ENCODE data around the gene LRIT1.

Gene LRIT1

GRCh38 chr10:84254552-84255478 lies 13.5 kb upstream of the LRIT1 start:
- DNase-seq (ENCODE audit: low spot score), result no peak

GRCh38 chr10:84248794-84249193 lies 7.4 kb upstream of the LRIT1 start:
- DNase-seq (ENCODE audit: low spot score), result no peak

- DNase-seq (ENCODE audit: low spot score), result no peak
These were observed 6.2 kb upstream of the LRIT1 start for GRCh38 chr10:84247496-84247895.

GRCh38 chr10:84244651-84245270 lies 3.4 kb upstream of the LRIT1 start, which contains the start of gene RGR:
TSS of gene RGR (plus strand) at chr10:84245053. CDS start at chr10:84245091, 38 bp downstream.
- DNase-seq (ENCODE audit: low spot score), result peak; percentile 84

GRCh38 chr10:84243759-84244158 lies 2.4 kb upstream of the LRIT1 start:
- no peak for DNase-seq (ENCODE audit: low spot score)

GRCh38 chr10:84238909-84239308 lies 2.4 kb downstream of the LRIT1 start:
- no peak for DNase-seq (ENCODE audit: low spot score)

GRCh38 chr10:84237199-84238051 lies 3.9 kb downstream of the LRIT1 start:
- DNase-seq (ENCODE audit: low spot score), result no peak

GRCh38 chr10:84236807-84237198 lies 4.5 kb downstream of the LRIT1 start:
- DNase-seq (ENCODE audit: low spot score), result no peak

GRCh38 chr10:84235096-84235495 lies 6.2 kb downstream of the LRIT1 start:
- no peak for DNase-seq (ENCODE audit: low spot score)

GRCh38 chr10:84234479-84234878 lies 6.9 kb downstream of the LRIT1 start:
- DNase-seq (ENCODE audit: low spot score), result no peak

- no peak for DNase-seq (ENCODE audit: low spot score)
These were observed 7.4 kb downstream of the LRIT1 start for GRCh38 chr10:84233940-84234339.

GRCh38 chr10:84232376-84232775 lies 9.0 kb downstream of the LRIT1 start:
- no peak for DNase-seq (ENCODE audit: low spot score)

GRCh38 chr10:84230359-84230758 lies 11.0 kb downstream of the LRIT1 start:
- DNase-seq (ENCODE audit: low spot score), result no peak

- DNase-seq (ENCODE audit: low spot score), result no peak
These were observed 13.5 kb downstream of the LRIT1 start for GRCh38 chr10:84227810-84228209.

- DNase-seq (ENCODE audit: low spot score), result no peak
These were observed 14.7 kb downstream of the LRIT1 start for GRCh38 chr10:84226616-84227015.

- no peak for DNase-seq (ENCODE audit: low spot score)
These were observed 15.7 kb downstream of the LRIT1 start, which contains the start of gene LRIT2 for GRCh38 chr10:84225427-84226173. TSS of gene LRIT2 (minus strand) at chr10:84225544. CDS start at chr10:84225520, 24 bp downstream.

- no peak for DNase-seq (ENCODE audit: low spot score)
These were observed 16.8 kb downstream of the LRIT1 start for GRCh38 chr10:84224411-84225028.

- DNase-seq (ENCODE audit: low spot score), result no peak
These were observed 19.4 kb downstream of the LRIT1 start for GRCh38 chr10:84221916-84222315.

GRCh38 chr10:84217746-84218145 lies 23.6 kb downstream of the LRIT1 start:
- no peak for DNase-seq (ENCODE audit: low spot score)

GRCh38 chr10:84216834-84217233 lies 24.5 kb downstream of the LRIT1 start:
- no peak for DNase-seq (ENCODE audit: low spot score)

GRCh38 chr10:84214612-84215235 lies 26.6 kb downstream of the LRIT1 start:
- DNase-seq (ENCODE audit: low spot score), result no peak

Data from COLO829 (cell line).